Prostate gland (tissue), 2 donors: Measurements from ENCODE around the gene C2.

Experiments
- CTCF ChIP-seq, 4 experiments: fragments of 200-600 bp in 2 of 4; fragments of 450-650 bp in 2 of 4; sonication (generic) in 2 of 4; IDR thresholded peaks; 1 replicate in 3 of 4; 2 replicates in 1 of 4; pipeline ENCODE4 v1.5.1; 2016 to 2019; ENCODE audit warnings: antibody characterized with exemption in 4 of 4, mild to moderate bottlenecking in 2 of 4, moderate library complexity in 2 of 4
- POLR2A ChIP-seq: fragments of 450-650 bp; IDR thresholded peaks from one replicate; pipeline ENCODE4 v1.6.1; 2016; ENCODE audit warnings: antibody characterized with exemption, mild to moderate bottlenecking
- POLR2AphosphoS5 ChIP-seq: sonication (generic); formaldehyde crosslinking; IDR thresholded peaks from one replicate; pipeline ENCODE4 v1.6.1; 2017; ENCODE audit warnings: antibody characterized with exemption

- TF ChIP-seq CTCF (IDR thresholded peaks at IDR 0.05): no peak
- TF ChIP-seq POLR2AphosphoS5: no peak
- no peak for TF ChIP-seq POLR2A
Measured at GRCh38 chr6:31922942-31923341, 4.6 kb upstream of the C2 start.
